ENCODE measurements around the gene THSD4.

- TF ChIP-seq CTCF (conservative IDR thresholded peaks at IDR 0.05; ENCODE audit: low read length) (no peak), EZH2phosphoT487 (IDR thresholded peaks at IDR 0.05; ENCODE audit: borderline replicate concordance) (no peak)
These were observed 6.2 kb downstream of the THSD4 start for GRCh38 chr15:71121442-71121841.

Data from Loucy (cell line).